ENCODE measurements around the gene DGKI. TPM values are rescaled to one million over a fixed set of nuclear protein-coding genes. Genes with fewer than 3 reads are reported as not detected.

DGKI gene
- total and polyA plus RNA-seq, 4 donors = 0.01 to 0.37 (median 0.31) TPM

DNA sequence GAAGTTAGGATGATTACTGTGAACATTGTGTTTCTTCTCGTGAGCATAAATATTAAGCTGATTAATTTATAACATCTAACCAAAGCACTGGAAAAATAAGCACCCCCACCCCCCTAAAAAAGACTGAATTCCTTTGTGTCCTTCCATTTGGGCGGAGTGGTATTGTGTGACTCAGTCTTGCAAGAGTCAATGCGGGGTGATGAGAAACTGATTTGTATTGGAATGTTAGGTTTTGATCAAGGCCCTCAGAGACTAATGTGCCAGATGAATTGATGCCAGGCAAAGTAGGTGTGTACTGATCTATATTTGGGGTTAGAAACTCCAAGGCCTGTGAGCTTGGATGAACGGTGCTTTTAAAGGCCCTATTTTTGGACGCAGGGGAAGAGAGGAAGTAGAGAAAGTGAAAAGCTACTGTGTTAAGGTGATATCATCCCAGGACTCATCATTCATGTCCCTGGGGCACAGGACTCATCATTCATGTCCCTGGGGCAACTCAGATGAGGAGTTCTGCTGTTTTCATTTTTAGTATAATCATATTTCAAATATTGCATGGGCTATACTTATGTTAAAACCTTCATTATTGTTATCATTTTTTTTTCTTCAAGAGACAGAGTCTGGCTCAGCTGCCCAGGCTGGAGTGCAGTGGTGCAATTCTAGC is 442.0 kb downstream of the DGKI start (continued):
- TF ChIP-seq, protein P1, sequence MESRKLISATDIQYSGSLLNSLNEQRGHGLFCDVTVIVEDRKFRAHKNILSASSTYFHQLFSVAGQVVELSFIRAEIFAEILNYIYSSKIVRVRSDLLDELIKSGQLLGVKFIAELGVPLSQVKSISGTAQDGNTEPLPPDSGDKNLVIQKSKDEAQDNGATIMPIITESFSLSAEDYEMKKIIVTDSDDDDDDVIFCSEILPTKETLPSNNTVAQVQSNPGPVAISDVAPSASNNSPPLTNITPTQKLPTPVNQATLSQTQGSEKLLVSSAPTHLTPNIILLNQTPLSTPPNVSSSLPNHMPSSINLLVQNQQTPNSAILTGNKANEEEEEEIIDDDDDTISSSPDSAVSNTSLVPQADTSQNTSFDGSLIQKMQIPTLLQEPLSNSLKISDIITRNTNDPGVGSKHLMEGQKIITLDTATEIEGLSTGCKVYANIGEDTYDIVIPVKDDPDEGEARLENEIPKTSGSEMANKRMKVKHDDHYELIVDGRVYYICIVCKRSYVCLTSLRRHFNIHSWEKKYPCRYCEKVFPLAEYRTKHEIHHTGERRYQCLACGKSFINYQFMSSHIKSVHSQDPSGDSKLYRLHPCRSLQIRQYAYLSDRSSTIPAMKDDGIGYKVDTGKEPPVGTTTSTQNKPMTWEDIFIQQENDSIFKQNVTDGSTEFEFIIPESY (IDR thresholded peaks at IDR 0.05) = no peak
- TF ChIP-seq GABPA (IDR thresholded peaks at IDR 0.05 in 1 of 2, conservative IDR thresholded peaks at IDR 0.05 in 1 of 2) = no peak
- TF ChIP-seq, protein P2, sequence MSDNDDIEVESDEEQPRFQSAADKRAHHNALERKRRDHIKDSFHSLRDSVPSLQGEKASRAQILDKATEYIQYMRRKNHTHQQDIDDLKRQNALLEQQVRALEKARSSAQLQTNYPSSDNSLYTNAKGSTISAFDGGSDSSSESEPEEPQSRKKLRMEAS (IDR thresholded peaks at IDR 0.05) = no peak
- TF ChIP-seq RAD21 (IDR thresholded peaks at IDR 0.05) = no peak

DNA sequence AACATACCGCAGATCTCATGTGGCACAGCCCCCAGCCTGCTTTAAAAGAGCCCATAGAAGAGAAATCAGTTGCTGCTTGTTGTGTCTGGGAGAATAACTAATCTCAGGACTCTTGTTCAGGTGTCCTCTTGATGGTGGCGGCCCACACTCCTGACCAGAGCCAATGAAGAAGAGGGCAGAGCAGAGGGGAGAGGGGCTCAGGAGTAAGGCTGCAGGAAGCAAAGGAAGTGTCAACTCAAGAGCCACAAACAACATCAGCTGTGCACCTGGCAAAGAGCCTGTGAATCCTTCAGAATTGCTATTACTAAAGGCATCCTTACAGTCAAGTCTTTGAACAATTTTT is 443.4 kb downstream of the DGKI start:
- TF ChIP-seq RAD21 (IDR thresholded peaks at IDR 0.05) (no peak), NR2F2 (IDR thresholded peaks at IDR 0.05) (no peak), HNF4A (conservative IDR thresholded peaks at IDR 0.05) (no peak), GABPA (IDR thresholded peaks at IDR 0.05 in 1 of 2, conservative IDR thresholded peaks at IDR 0.05 in 1 of 2) (no peak), JUND (IDR thresholded peaks at IDR 0.05) (no peak), EGR1 (IDR thresholded peaks at IDR 0.05; ENCODE audit: low read depth in 2 of 2) (no peak), YY1 (IDR thresholded peaks at IDR 0.05) (no peak), FOXA1 (IDR thresholded peaks at IDR 0.05) (no peak), SP1 (IDR thresholded peaks at IDR 0.05) (no peak), TAF1 (conservative IDR thresholded peaks at IDR 0.05) (no peak)
- TF ChIP-seq, protein P3, sequence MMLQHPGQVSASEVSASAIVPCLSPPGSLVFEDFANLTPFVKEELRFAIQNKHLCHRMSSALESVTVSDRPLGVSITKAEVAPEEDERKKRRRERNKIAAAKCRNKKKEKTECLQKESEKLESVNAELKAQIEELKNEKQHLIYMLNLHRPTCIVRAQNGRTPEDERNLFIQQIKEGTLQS (IDR thresholded peaks at IDR 0.05) = no peak
- TF ChIP-seq, protein P4, sequence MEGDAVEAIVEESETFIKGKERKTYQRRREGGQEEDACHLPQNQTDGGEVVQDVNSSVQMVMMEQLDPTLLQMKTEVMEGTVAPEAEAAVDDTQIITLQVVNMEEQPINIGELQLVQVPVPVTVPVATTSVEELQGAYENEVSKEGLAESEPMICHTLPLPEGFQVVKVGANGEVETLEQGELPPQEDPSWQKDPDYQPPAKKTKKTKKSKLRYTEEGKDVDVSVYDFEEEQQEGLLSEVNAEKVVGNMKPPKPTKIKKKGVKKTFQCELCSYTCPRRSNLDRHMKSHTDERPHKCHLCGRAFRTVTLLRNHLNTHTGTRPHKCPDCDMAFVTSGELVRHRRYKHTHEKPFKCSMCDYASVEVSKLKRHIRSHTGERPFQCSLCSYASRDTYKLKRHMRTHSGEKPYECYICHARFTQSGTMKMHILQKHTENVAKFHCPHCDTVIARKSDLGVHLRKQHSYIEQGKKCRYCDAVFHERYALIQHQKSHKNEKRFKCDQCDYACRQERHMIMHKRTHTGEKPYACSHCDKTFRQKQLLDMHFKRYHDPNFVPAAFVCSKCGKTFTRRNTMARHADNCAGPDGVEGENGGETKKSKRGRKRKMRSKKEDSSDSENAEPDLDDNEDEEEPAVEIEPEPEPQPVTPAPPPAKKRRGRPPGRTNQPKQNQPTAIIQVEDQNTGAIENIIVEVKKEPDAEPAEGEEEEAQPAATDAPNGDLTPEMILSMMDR (IDR thresholded peaks at IDR 0.05; ENCODE audit: low read depth, low read length, missing input control) = no peak
- no peak overlapping the region for H3K4me3 ChIP-seq (ENCODE audit: low read depth in 1 of 3, low read length in 3 of 3)
- no peak overlapping the region for H3K9ac ChIP-seq (ENCODE audit: low read depth in 1 of 2, low read length in 2 of 2)
- no peak overlapping the region for H3K27ac ChIP-seq (ENCODE audit: low read depth in 1 of 2, low read length in 2 of 2)
- WGBS = 59% methylated on average over 2 of the region's 2 CpGs
- no peaks in the 10 kb centered on the region for H3K27me3 ChIP-seq (ENCODE audit: control insufficient read depth in 4 of 4, insufficient read depth in 4 of 4, low read length in 3 of 4)
- H3K36me3 ChIP-seq (ENCODE audit: control insufficient read depth in 4 of 4, insufficient read depth in 3 of 4, low read depth in 1 of 4, low read length in 3 of 4) = no peaks in the 10 kb centered on the region
- DNase-seq (ENCODE audit: low spot score) = no peak
- H3K4me1 ChIP-seq (ENCODE audit: control insufficient read depth in 4 of 4, insufficient read depth in 4 of 4, low read length in 3 of 4) = no peaks in the 10 kb centered on the region
- no peaks in the 10 kb centered on the region for H3K9me3 ChIP-seq (ENCODE audit: control insufficient read depth in 4 of 4, low read length in 3 of 4)

DNA sequence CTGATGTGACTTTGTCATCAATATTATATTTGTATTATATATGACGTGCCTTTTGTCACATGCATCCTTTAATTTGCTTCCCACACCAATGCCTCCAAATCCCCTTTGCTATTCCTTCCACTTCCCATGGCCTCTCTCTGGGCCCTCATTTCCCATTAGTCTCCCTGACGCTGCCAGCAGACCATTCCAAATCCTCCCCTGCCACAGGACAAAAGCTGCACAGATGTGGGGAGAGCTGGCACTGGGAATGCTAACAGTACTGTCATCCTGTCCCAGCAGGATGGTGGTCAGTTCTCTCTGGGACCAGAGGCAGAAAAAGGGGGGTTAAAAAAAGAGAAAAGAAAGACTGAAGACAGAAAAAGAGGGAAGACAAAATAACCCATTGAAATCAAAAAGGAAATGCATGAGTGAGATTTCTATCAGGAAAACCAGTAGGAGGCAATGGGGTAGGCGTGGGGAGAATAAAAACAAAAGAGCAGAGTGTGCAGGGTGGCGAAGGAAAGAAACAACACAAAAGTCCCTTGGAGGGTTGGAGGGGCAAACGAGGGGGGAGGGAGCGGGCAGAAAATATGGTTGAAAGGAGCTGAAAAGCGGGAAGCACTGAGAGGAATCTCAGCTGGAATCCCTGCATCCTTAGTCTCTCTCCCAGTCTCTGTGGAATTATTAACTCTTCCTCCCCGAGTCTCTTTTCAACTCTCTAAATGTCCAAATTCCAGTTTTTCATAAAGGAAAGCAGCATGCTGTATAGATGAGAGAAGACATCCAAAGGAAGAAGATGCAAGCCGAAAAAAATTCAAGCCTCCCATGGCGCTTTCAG is 444.0 kb downstream of the DGKI start:
- no peak for TF ChIP-seq HNF4G (IDR thresholded peaks at IDR 0.05)
- TF ChIP-seq YY1 (IDR thresholded peaks at IDR 0.05) = no peak
- no peak for TF ChIP-seq RAD21 (IDR thresholded peaks at IDR 0.05)
- TF ChIP-seq, protein P2 (IDR thresholded peaks at IDR 0.05) = no peak
- no peak for TF ChIP-seq JUND (IDR thresholded peaks at IDR 0.05)
- TF ChIP-seq, protein P3 (IDR thresholded peaks at IDR 0.05) = no peak
- TF ChIP-seq, protein P1 (IDR thresholded peaks at IDR 0.05) = no peak
- TF ChIP-seq NR2F2 (IDR thresholded peaks at IDR 0.05) = no peak
- no peak for TF ChIP-seq EGR1 (IDR thresholded peaks at IDR 0.05; ENCODE audit: low read depth in 2 of 2)
- no peak for DNase-seq (ENCODE audit: low spot score)
- Histone ChIP-seq H3K9me3 (ENCODE audit: control insufficient read depth in 4 of 4, low read length in 3 of 4) (no peaks in the 10 kb centered on the region), H3K4me3 (ENCODE audit: low read depth in 1 of 3, low read length in 3 of 3) (no peak overlapping the region), H3K9ac (ENCODE audit: low read depth in 1 of 2, low read length in 2 of 2) (no peak overlapping the region), H3K4me1 (ENCODE audit: control insufficient read depth in 4 of 4, insufficient read depth in 4 of 4, low read length in 3 of 4) (no peaks in the 10 kb centered on the region), H3K27me3 (ENCODE audit: control insufficient read depth in 4 of 4, insufficient read depth in 4 of 4, low read length in 3 of 4) (no peaks in the 10 kb centered on the region), H3K27ac (ENCODE audit: low read depth in 1 of 2, low read length in 2 of 2) (no peak overlapping the region), H3K36me3 (ENCODE audit: control insufficient read depth in 4 of 4, insufficient read depth in 3 of 4, low read depth in 1 of 4, low read length in 3 of 4) (no peaks in the 10 kb centered on the region)
- WGBS = 47% methylated on average over 10 of the region's 10 CpGs
